Measurements from ENCODE around the gene CTNNA2.

The CTNNA2 gene

GRCh38 chr2:80073134-80073561 lies 560.3 kb downstream of the CTNNA2 start:
- TF ChIP-seq RAD21 (IDR thresholded peaks at IDR 0.05; ENCODE audit: low read depth): peak; percentile 39; the same call in 1 of the 2 replicates
- no peak for TF ChIP-seq TCF12 (IDR thresholded peaks at IDR 0.05; ENCODE audit: low read depth)

DNA sequence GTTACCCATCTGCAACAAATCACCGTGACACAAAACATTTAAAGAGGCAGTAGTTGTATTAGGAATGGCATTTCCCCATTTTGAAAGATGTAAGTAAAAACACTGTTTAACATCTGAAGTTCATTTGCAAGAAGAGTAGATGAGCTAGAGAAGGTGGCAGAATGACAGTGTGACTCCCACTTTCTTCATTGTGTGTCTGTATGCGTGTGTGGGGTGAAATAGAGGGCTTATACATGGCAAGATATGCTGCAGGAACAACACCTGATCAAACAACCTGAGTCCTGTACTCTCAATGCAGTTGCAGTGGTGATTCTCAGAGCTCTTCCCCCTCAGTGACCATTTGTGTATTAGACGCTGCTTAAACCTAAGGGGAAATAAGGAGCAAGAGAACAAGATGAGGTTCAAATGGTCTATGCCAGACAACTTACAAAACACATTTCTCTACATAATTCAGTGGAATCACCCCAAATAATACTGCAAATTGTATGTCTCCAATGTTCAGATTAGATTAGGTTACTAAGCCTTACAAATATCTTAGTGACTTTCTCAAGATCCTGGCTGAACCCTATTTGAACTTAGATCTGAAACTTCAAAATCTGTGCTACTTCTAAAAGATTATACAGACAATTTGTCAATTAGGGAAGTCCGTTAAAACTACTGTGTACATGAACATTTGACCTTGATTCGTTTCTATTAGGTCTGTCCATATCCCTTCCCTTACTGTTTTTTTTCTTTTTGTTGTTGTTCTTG lies 561.6 kb downstream of the CTNNA2 start:
- TF ChIP-seq NFIC (IDR thresholded peaks at IDR 0.05) (no peak), RAD21 (IDR thresholded peaks at IDR 0.05; ENCODE audit: low read depth) (no peak), FOXM1 (IDR thresholded peaks at IDR 0.05; ENCODE audit: borderline replicate concordance, low read depth) (no peak), TCF12 (IDR thresholded peaks at IDR 0.05; ENCODE audit: low read depth) (no peak), TAF1 (IDR thresholded peaks at IDR 0.05; ENCODE audit: low read depth) (no peak), ZBTB7A (IDR thresholded peaks at IDR 0.05; ENCODE audit: low read depth) (no peak), CREB1 (IDR thresholded peaks at IDR 0.05; ENCODE audit: low read depth) (no peak), YY1 (IDR thresholded peaks at IDR 0.05; ENCODE audit: low read depth) (no peak), TEAD4 (IDR thresholded peaks at IDR 0.05) (no peak), EP300 (IDR thresholded peaks at IDR 0.05; ENCODE audit: borderline replicate concordance) (no peak), CEBPB (IDR thresholded peaks at IDR 0.05) (no peak), EGR1 (IDR thresholded peaks at IDR 0.05) (no peak)
- TF ChIP-seq, protein P1, sequence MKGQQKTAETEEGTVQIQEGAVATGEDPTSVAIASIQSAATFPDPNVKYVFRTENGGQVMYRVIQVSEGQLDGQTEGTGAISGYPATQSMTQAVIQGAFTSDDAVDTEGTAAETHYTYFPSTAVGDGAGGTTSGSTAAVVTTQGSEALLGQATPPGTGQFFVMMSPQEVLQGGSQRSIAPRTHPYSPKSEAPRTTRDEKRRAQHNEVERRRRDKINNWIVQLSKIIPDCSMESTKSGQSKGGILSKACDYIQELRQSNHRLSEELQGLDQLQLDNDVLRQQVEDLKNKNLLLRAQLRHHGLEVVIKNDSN (IDR thresholded peaks at IDR 0.05): no peak
- TF ChIP-seq, protein P2, sequence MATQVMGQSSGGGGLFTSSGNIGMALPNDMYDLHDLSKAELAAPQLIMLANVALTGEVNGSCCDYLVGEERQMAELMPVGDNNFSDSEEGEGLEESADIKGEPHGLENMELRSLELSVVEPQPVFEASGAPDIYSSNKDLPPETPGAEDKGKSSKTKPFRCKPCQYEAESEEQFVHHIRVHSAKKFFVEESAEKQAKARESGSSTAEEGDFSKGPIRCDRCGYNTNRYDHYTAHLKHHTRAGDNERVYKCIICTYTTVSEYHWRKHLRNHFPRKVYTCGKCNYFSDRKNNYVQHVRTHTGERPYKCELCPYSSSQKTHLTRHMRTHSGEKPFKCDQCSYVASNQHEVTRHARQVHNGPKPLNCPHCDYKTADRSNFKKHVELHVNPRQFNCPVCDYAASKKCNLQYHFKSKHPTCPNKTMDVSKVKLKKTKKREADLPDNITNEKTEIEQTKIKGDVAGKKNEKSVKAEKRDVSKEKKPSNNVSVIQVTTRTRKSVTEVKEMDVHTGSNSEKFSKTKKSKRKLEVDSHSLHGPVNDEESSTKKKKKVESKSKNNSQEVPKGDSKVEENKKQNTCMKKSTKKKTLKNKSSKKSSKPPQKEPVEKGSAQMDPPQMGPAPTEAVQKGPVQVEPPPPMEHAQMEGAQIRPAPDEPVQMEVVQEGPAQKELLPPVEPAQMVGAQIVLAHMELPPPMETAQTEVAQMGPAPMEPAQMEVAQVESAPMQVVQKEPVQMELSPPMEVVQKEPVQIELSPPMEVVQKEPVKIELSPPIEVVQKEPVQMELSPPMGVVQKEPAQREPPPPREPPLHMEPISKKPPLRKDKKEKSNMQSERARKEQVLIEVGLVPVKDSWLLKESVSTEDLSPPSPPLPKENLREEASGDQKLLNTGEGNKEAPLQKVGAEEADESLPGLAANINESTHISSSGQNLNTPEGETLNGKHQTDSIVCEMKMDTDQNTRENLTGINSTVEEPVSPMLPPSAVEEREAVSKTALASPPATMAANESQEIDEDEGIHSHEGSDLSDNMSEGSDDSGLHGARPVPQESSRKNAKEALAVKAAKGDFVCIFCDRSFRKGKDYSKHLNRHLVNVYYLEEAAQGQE (IDR thresholded peaks at IDR 0.05; ENCODE audit: low read depth): no peak
- TF ChIP-seq, protein P3, sequence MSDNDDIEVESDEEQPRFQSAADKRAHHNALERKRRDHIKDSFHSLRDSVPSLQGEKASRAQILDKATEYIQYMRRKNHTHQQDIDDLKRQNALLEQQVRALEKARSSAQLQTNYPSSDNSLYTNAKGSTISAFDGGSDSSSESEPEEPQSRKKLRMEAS (IDR thresholded peaks at IDR 0.05): no peak

- TF ChIP-seq EP300 (IDR thresholded peaks at IDR 0.05; ENCODE audit: borderline replicate concordance): no peak
- no peak for TF ChIP-seq YY1 (IDR thresholded peaks at IDR 0.05; ENCODE audit: low read depth)
- TF ChIP-seq EGR1 (IDR thresholded peaks at IDR 0.05): no peak
- TF ChIP-seq FOXM1 (IDR thresholded peaks at IDR 0.05; ENCODE audit: borderline replicate concordance, low read depth): no peak
- no peak for TF ChIP-seq CREB1 (IDR thresholded peaks at IDR 0.05; ENCODE audit: low read depth)
- TF ChIP-seq NFIC (IDR thresholded peaks at IDR 0.05): no peak
- no peak for TF ChIP-seq RAD21 (IDR thresholded peaks at IDR 0.05; ENCODE audit: low read depth)
- no peak for TF ChIP-seq TAF1 (IDR thresholded peaks at IDR 0.05; ENCODE audit: low read depth)
- no peak for TF ChIP-seq ZBTB7A (IDR thresholded peaks at IDR 0.05; ENCODE audit: low read depth)
- TF ChIP-seq TCF12 (IDR thresholded peaks at IDR 0.05; ENCODE audit: low read depth): no peak
- TF ChIP-seq TEAD4 (IDR thresholded peaks at IDR 0.05): no peak
- TF ChIP-seq, protein P2 (IDR thresholded peaks at IDR 0.05; ENCODE audit: low read depth): no peak
- no peak for TF ChIP-seq CEBPB (IDR thresholded peaks at IDR 0.05)
- TF ChIP-seq, protein P3 (IDR thresholded peaks at IDR 0.05): no peak
- TF ChIP-seq, protein P1 (IDR thresholded peaks at IDR 0.05): no peak
Measured at GRCh38 chr2:80075719-80076118, 562.9 kb downstream of the CTNNA2 start.

GRCh38 chr2:80078290-80079036 lies 565.6 kb downstream of the CTNNA2 start:
- TF ChIP-seq FOXM1 (IDR thresholded peaks at IDR 0.05; ENCODE audit: borderline replicate concordance, low read depth) (no peak), NFIC (IDR thresholded peaks at IDR 0.05) (no peak)

GRCh38 chr2:80080957-80081356 lies 568.1 kb downstream of the CTNNA2 start:
- TF ChIP-seq TCF12 (IDR thresholded peaks at IDR 0.05; ENCODE audit: low read depth) (no peak), EGR1 (IDR thresholded peaks at IDR 0.05) (no peak), ZBTB7A (IDR thresholded peaks at IDR 0.05; ENCODE audit: low read depth) (no peak), EP300 (IDR thresholded peaks at IDR 0.05; ENCODE audit: borderline replicate concordance) (no peak), CREB1 (IDR thresholded peaks at IDR 0.05; ENCODE audit: low read depth) (no peak), FOXM1 (IDR thresholded peaks at IDR 0.05; ENCODE audit: borderline replicate concordance, low read depth) (no peak), CEBPB (IDR thresholded peaks at IDR 0.05) (no peak), YY1 (IDR thresholded peaks at IDR 0.05; ENCODE audit: low read depth) (no peak), NFIC (IDR thresholded peaks at IDR 0.05) (no peak), RAD21 (IDR thresholded peaks at IDR 0.05; ENCODE audit: low read depth) (no peak), TEAD4 (IDR thresholded peaks at IDR 0.05) (no peak), TAF1 (IDR thresholded peaks at IDR 0.05; ENCODE audit: low read depth) (no peak)
- TF ChIP-seq, protein P1 (IDR thresholded peaks at IDR 0.05): no peak
- TF ChIP-seq, protein P2 (IDR thresholded peaks at IDR 0.05; ENCODE audit: low read depth): no peak
- TF ChIP-seq, protein P3 (IDR thresholded peaks at IDR 0.05): no peak
